ENCODE measurements around the gene KLHL20.

GRCh38 chr1:173789841-173790240, 75.1 kb downstream of the KLHL20 start:
- TF ChIP-seq EP300 (IDR thresholded peaks at IDR 0.05), result no peak
- TF ChIP-seq POLR2A (IDR thresholded peaks at IDR 0.05), result no peak
- TF ChIP-seq POLR2AphosphoS5 (IDR thresholded peaks at IDR 0.05), result no peak
- no peak for TF ChIP-seq CTCF (IDR thresholded peaks at IDR 0.05)
